NK-92 (cell line): Measurements from ENCODE around the gene ZNF462.

ENCODE experiments used
- DNase-seq: peaks from one replicate; lab custom pipeline; 2025; ENCODE audit not compliant: unreplicated experiment; lab: John Stamatoyannopoulos, UW

Gene ZNF462

DNA sequence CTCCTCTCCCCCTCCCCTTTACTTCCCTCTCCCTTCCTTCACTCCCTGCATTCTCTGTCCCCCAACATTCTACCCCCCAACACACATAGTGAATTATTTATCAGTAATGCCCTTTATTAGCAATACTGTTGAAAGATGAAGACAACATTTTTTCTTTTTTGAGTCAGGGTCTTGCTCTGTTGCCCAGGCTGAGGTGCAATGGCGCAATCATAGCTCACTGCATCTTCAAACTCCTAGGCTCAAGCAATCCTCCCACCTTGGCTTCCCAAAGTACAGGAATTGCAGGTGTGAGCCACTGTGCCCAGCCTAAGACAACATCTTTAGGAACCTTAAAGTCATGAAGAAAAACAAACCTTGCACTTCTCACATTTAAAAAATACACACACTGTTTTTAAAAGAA lies 130.6 kb downstream of the ZNF462 start:
- DNase-seq: no peak

DNA sequence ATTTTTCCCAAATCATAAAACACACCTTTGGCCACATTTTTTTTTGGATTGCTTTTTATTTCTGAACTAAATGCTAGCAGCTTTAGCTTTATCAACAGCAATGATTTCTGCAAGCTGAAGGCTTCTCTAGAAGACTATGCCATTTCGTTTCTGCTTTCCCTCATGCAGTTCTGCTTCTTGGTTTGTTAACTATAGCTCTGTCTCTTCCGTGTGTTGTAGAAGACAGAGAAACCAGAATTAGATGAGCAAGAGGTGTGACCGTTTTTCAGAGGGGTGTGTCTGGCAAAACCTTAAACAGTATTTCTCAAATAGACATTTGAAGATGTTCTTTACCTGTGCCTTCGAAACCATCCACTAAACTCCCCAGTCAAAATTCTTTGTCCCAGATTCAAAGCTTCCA lies 131.5 kb downstream of the ZNF462 start:
- no peak for DNase-seq

DNA sequence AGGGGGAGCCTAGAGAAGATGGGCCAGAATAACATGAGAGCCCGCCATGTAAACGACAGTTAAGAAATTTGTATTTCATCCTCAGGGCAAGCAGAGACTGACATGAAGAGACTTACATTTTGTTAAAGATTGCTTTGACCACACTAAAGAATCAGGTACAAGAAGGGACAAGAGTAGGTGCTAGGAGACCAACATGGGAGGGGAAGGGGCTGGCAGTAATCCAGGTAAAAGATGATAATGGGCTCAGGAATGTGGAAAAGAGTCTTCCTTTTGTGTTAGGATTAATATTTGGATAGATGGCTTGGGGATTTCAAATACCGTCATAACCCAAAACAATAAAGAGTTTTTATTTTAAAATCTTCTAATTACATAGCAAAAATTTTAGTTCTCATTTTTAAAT lies 137.3 kb downstream of the ZNF462 start:
- no peak for DNase-seq

GRCh38 chr9:107005201-107005600 lies 142.2 kb downstream of the ZNF462 start:
- DNase-seq: no peak

- DNase-seq: no peak
Observed at GRCh38 chr9:107007402-107007801, 144.4 kb downstream of the ZNF462 start.

DNA sequence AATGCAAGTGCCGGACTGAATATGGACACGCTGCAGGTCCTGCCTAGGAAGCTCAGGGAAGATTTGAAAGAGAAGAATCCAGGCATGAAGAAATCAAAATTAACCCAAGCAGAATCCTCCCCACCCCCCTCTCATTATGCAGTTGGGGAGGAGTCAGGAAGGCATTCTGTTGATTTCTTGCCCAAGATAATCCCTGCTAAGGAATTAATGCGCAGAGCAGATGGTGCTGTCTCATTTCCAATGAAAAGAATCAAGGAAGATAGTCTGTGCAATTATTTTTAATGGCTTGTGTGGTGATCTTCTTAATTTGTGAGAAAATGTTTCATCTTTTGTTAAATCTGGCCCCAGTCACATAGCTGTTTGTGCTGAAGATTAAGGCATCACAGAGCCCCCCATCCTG lies 145.0 kb downstream of the ZNF462 start:
- DNase-seq: no peak

DNA sequence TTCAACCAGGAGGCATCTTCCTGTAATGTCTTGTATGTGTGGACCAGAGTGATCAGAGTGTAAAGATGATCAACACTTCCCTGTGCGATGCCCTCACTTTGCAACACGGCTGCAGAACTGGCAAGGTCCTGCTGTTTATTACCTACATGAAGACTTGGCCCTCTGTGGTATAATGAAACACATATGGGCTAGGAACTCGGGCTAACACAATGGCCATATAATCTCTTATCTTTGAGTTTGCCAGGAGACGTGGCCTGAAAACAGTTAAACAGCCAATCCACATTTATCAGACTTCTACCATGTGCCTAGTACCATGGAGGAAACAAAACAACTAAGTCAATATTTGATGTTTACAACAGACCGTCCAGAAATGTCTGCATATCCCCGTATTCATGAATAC lies 145.5 kb downstream of the ZNF462 start:
- no peak for DNase-seq

DNA sequence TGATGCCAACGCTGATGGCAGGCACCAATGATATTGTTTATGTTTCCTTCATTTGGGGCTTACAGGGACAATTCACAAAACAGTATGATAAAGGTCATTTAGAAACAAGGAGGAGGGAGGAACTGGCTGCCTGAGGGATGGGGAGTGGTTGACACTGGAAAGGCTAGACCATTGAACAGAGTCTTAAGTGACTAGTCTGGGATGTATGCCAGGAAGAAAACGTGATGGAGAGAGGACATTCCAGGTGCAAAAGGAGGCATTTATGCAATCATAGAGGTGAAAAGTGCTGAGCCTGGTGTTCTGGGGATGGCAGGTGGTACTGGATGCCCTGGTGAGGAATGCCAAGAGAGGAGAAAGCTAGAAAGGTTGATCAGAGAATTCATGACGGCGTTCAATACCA lies 153.4 kb downstream of the ZNF462 start:
- DNase-seq: no peak

DNA sequence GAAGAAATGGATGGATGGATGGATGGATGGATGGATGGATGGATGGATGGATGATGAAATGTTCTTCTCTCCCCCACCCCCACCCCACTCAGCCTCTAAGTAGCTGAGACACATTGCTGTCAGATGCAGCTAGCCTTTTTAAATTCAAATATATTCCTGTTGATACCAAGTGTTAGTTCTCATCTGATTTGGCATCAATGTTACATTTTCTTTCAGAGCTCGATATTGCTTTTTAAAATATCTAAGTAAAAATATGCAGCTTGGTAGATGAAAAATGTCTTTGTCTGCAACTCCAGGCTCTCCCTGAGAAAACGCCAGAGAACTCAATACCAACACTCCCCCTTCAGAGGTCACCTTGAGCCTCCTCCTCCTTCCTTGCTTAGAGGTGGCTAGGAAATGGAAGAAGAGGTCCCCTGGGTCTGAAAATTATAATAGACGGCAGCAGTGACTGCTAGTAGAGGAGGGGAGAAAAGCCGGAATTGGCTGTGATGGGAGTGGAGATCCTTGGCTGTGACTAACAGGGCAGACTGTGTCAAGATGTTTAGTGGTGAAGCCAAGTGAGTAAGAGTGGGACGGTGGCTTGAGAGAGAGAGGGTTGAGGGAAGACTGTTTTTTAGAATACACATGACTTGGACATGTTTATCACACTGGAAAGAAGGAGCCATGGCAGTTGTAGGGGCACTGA lies 156.0 kb downstream of the ZNF462 start:
- no peak for DNase-seq

GRCh38 chr9:107020040-107020530 lies 157.1 kb downstream of the ZNF462 start:
- DNase-seq: no peak

DNA sequence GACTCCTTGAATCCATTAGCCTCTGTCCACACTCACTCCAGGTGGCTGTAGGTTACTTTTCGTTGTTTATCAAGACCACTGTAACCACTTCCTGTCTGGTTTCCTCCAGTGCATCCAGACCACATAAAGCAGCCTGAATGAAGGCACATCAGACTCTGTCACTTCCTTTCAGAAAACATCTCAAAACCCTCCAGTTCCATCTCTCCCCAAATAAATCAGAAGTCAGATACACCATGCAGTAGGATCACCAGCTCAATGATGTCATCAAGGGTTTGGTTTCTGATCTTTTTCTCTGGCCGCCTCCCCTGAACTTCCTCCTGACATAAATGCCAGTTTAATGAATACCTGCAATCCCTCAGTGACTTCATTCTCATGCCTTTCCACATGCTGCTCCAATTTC lies 161.2 kb downstream of the ZNF462 start:
- DNase-seq: no peak

GRCh38 chr9:107025260-107026035 lies 162.5 kb downstream of the ZNF462 start:
- no peak for DNase-seq

- no peak for DNase-seq
Observed at GRCh38 chr9:107029146-107029545, 166.2 kb downstream of the ZNF462 start.

DNA sequence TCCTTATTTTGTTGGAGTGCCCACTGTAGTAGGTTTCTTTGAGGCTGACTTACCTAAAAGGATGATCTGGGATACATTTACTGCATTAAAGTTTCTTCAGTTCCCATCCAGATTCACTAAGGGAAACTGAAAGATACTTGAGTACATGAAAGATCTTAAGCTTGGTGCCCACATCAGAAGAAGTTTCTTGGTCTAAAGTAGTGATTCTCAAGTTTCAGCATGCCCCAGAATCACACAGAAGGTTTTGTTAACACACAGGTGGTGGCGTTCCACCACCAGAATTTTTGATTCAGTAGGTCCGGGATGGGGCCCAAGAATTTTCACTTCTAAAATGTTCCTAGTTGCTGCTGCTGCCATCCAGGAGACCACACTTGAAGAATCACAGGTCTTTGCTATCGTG lies 171.0 kb downstream of the ZNF462 start:
- DNase-seq: no peak

DNA sequence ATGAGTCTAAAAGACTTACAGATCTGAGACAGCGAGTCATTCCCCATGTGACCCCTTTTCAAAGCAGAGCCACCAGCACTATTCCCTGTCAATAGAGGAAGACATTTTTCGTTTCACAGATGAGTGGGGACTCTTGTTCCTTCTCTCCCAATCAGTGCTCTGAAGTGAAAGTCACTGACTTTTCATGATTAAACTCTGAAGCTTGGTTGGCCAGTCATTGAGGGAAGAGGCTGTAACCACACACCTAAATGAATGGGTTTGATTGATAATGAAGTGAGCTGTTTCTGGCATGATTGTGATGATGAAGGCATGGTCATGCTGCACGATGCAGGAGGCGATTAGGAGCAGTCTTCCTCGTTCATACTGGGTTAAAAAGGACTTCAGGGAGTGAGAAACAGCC lies 171.9 kb downstream of the ZNF462 start:
- DNase-seq: no peak

DNA sequence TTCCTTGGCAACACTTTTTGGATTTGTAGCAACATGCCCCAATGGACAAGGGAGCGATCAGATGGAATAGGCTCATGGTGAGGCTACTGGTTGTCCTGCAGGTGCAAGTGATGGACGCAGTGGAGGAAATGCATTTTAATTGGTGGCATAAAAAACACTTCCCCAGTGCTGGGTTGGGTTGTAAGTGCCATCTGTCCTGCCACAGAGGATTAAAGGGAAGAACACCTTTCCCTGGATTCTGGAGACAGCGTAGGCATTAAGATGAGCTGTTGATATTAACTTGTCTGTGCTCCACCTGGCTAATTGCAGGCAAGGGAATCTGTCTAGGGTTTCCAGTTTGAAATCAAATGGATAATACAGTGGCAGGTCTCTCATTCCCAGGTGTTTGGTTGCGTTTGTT lies 173.4 kb downstream of the ZNF462 start:
- no peak for DNase-seq

- DNase-seq: no peak
Observed at GRCh38 chr9:107039542-107039941, 176.6 kb downstream of the ZNF462 start.

DNA sequence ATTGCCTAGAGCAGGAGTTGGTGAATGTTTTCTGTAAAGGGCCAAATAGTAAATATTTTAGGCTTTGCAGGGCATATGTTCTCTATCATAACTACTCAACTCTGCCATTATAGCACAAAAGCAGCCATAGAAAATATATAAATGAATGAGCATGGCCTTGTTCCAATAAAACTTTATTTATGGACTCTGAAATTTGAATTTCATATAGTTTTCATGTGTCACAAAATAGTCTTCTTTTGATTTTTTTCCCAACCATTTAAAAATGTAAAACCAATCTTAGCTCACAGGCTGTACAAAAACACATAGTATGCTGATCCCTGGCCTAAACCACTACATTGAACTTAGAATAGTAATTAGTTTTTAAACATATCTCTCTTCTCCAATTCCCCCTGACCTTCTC lies 179.6 kb downstream of the ZNF462 start:
- no peak for DNase-seq

DNA sequence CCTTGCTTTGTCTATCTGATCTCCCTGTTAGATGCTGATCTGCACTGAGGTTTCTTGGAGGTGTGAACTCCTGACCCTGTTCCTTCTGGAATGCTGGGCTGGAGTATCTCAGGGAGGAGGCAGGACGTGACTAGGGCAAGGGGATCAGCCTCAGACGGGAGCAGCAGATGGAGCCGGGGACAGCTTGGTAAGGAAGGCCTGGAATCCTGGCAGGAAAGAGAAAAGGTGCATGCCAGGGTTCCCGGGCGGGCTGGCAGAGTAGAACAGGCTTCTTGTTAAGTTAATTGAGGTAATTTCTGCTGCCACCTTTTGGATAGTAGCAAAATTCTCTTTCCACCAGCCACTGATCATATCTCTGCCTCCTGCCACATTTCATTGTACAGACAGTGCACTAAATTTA lies 180.9 kb downstream of the ZNF462 start:
- DNase-seq: no peak

DNA sequence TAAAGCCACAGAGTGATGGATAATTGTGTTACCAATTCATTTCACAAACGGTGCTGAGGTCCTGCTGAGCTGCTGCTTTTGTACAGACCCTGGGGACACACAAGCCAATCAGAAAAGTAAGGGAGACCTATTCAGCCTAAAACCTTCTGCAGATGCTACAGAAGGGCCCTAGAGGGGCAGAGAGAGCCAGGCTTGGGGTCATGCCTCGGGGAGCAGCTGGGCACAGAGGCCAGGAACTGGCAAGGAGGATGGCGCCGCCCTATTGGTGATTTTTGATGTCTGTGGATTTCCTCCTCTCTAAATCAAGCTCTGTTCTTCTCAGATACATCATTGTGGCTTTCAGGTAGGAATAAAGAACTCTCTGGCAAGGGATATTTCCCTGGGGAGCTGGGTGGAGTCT lies 181.9 kb downstream of the ZNF462 start:
- DNase-seq: no peak

- DNase-seq: no peak
Observed at GRCh38 chr9:107046692-107047091, 183.7 kb downstream of the ZNF462 start.

- no peak for DNase-seq
Observed at GRCh38 chr9:107049046-107049802, 186.3 kb downstream of the ZNF462 start.
